Measurements from ENCODE around the gene GOLGB1.

Gene GOLGB1

DNA sequence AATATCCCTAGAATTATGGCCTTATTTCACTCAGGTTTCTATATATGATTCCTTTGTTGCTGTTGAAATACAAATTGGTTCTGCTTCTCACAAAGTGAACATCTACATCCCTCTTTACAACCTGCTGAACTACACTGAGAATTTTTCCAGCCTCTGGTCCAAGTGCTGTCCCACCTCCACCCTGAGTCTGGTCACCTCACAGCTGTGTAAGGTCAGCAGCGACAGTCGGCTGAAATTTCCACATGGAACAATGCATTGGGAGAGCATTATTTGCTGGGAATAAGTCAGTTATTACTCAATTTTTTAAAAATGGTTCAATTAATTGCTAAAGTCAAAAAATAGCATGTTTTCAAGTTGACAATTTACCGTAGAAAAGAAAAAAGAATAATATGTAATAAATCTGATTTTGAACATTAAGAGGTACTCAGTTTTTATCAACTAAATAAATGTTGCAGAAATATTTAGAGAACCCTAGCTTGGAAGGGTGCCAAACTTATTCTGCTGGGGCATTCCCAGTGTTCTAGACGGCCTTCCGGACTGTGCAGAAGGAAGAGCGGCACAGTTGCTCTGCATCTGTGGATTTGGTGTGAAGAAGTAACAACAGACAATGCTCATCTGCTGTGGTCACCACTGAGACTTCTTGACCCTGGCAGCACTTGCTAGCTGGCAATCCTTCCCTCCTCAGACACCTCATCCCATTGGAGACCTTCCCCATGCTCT lies 90.7 kb downstream of the GOLGB1 start:
- TF ChIP-seq, protein P1, sequence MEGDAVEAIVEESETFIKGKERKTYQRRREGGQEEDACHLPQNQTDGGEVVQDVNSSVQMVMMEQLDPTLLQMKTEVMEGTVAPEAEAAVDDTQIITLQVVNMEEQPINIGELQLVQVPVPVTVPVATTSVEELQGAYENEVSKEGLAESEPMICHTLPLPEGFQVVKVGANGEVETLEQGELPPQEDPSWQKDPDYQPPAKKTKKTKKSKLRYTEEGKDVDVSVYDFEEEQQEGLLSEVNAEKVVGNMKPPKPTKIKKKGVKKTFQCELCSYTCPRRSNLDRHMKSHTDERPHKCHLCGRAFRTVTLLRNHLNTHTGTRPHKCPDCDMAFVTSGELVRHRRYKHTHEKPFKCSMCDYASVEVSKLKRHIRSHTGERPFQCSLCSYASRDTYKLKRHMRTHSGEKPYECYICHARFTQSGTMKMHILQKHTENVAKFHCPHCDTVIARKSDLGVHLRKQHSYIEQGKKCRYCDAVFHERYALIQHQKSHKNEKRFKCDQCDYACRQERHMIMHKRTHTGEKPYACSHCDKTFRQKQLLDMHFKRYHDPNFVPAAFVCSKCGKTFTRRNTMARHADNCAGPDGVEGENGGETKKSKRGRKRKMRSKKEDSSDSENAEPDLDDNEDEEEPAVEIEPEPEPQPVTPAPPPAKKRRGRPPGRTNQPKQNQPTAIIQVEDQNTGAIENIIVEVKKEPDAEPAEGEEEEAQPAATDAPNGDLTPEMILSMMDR (IDR thresholded peaks at IDR 0.05; ENCODE audit: low read depth, low read length, poor library complexity, severe bottlenecking), result no peak
- no peak for TF ChIP-seq EZH2phosphoT487 (IDR thresholded peaks at IDR 0.05; ENCODE audit: borderline replicate concordance, low read length)
- Histone ChIP-seq H3K9me2 (replicated peaks; ENCODE audit: control insufficient read depth, low read length) (no peaks in the 10 kb centered on the region), H3F3A (ENCODE audit: control insufficient read depth, insufficient read depth) (no peaks in the 10 kb centered on the region; the same call in 1 of the 2 replicates), H3K9me3 (ENCODE audit: control insufficient read depth, insufficient read depth, low read length) (no peaks in the 10 kb centered on the region), H3K27ac (ENCODE audit: low read depth, low read length) (no peak overlapping the region), H3K4me1 (ENCODE audit: control insufficient read depth, low read length) (peaks cover 55% of the 10 kb centered on the region), H3K79me2 (ENCODE audit: control insufficient read depth, low read length) (peaks cover 50% of the 10 kb centered on the region), H3K4me3 (ENCODE audit: low read length) (peak overlapping the region; percentile 96), H3K36me3 (ENCODE audit: control insufficient read depth, low read length) (peaks cover 69% of the 10 kb centered on the region), H3K4me2 (ENCODE audit: low read length) (peak overlapping the region; percentile 97), H3K27me3 (ENCODE audit: control insufficient read depth, low read length) (no peaks in the 10 kb centered on the region), H4K20me1 (ENCODE audit: control insufficient read depth, insufficient read depth, low read depth, low read length) (no peaks in the 10 kb centered on the region)

DNA sequence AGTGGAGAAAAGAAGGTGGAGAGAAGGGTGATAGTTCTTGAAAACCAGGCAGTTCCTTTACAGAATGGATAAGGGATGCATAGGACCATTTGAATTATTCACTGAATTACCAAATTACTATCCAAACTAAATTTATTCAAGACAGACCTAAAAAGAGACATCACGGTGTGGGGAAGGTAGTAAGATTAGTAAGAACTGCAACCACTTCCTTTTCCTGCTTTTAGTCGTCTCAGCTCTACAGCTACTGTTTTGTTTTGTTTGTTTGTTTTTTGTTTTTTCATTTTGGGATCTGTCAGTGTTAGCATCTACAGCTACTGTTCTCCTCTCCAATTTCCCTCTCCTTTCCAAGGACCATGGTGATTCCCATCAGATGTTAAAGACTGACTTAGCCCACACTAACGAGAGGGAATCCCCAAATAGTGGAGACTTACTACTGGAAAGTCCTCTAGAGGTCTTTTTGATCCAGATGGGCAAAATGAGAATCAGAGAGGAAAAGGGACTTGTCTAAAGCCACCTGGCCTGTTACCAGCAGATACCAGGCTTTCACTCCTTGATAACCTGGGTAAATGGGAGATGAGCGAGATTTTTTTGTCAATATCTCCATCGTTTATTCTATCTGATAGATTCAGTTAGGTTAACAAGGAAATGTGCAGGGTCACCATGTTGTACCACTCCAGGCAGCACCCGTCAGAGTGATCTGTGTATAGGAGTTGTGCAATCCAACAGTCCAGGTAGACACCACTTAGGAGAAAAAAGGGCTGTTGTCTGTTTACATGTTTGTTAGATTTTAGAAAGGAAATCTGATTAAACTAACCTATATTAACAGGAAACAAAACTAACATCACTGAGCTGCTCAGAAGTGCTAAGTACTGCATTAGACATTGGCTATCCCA lies 94.8 kb downstream of the GOLGB1 start:
- Histone ChIP-seq H3K4me1 (ENCODE audit: control insufficient read depth, low read length) (peaks cover 52% of the 10 kb centered on the region), H3K27ac (ENCODE audit: low read depth, low read length) (peak overlapping the region; percentile 57), H3K4me3 (ENCODE audit: low read length) (peak overlapping the region; percentile 60), H3K36me3 (ENCODE audit: control insufficient read depth, low read length) (peaks cover 92% of the 10 kb centered on the region), H4K20me1 (ENCODE audit: control insufficient read depth, insufficient read depth, low read depth, low read length) (no peaks in the 10 kb centered on the region), H3K9me2 (replicated peaks; ENCODE audit: control insufficient read depth, low read length) (no peaks in the 10 kb centered on the region), H3K9me3 (ENCODE audit: control insufficient read depth, insufficient read depth, low read length) (no peaks in the 10 kb centered on the region), H3F3A (ENCODE audit: control insufficient read depth, insufficient read depth) (no peaks in the 10 kb centered on the region; the same call in 1 of the 2 replicates), H3K79me2 (ENCODE audit: control insufficient read depth, low read length) (peaks cover 59% of the 10 kb centered on the region), H3K4me2 (ENCODE audit: low read length) (peak overlapping the region; percentile 78), H3K27me3 (ENCODE audit: control insufficient read depth, low read length) (no peaks in the 10 kb centered on the region)
- no peak for TF ChIP-seq EZH2phosphoT487 (IDR thresholded peaks at IDR 0.05; ENCODE audit: borderline replicate concordance, low read length)
- TF ChIP-seq, protein P1 (IDR thresholded peaks at IDR 0.05; ENCODE audit: low read depth, low read length, poor library complexity, severe bottlenecking), result no peak

- Histone ChIP-seq H3K4me2 (ENCODE audit: low read length) (no peak overlapping the region), H3K9me2 (replicated peaks; ENCODE audit: control insufficient read depth, low read length) (no peaks in the 10 kb centered on the region), H4K20me1 (ENCODE audit: control insufficient read depth, insufficient read depth, low read depth, low read length) (no peaks in the 10 kb centered on the region), H3F3A (ENCODE audit: control insufficient read depth, insufficient read depth) (no peaks in the 10 kb centered on the region; the same call in 1 of the 2 replicates), H3K9me3 (ENCODE audit: control insufficient read depth, insufficient read depth, low read length) (no peaks in the 10 kb centered on the region), H3K36me3 (ENCODE audit: control insufficient read depth, low read length) (peaks cover 74% of the 10 kb centered on the region), H3K27ac (ENCODE audit: low read depth, low read length) (no peak overlapping the region), H3K4me3 (ENCODE audit: low read length) (no peak overlapping the region), H3K27me3 (ENCODE audit: control insufficient read depth, low read length) (no peaks in the 10 kb centered on the region), H3K4me1 (ENCODE audit: control insufficient read depth, low read length) (peaks cover 35% of the 10 kb centered on the region), H3K79me2 (ENCODE audit: control insufficient read depth, low read length) (peaks cover 36% of the 10 kb centered on the region)
- TF ChIP-seq, protein P1 (IDR thresholded peaks at IDR 0.05; ENCODE audit: low read depth, low read length, poor library complexity, severe bottlenecking), result no peak
- TF ChIP-seq EZH2phosphoT487 (IDR thresholded peaks at IDR 0.05; ENCODE audit: borderline replicate concordance, low read length), result no peak
Observed at GRCh38 chr3:121651684-121652083, 97.9 kb downstream of the GOLGB1 start.
